MM.1S (cell line): ENCODE results near the gene ARHGAP23.

ENCODE experiments used
- DNase-seq: peaks from one replicate; pipeline ENCODE4 v3.0.0-alpha.2; 2015
- H2AFZ ChIP-seq: fragments of 300-600 bp; sonication (generic); 2 replicates; pipeline ENCODE4 v1.6.0; 2016; ENCODE audit warnings: antibody characterized with exemption, low read length
- H3F3A ChIP-seq: fragments of 300-600 bp; sonication (generic); 2 replicates; pipeline ENCODE4 v1.6.1; 2016; ENCODE audit warnings: mild to moderate bottlenecking, antibody characterized with exemption, low read length, moderate library complexity, mixed read lengths; ENCODE audit not compliant: insufficient read depth
- H3K27ac ChIP-seq: fragments of 300-600 bp; sonication (generic); 2 replicates; pipeline ENCODE4 v1.5.1; 2016; ENCODE audit warnings: mild to moderate bottlenecking, low read length
- H3K27me3 ChIP-seq: fragments of 300-600 bp; sonication (generic); replicated peaks from 2 replicates; pipeline ENCODE4 v1.6.0; 2016; ENCODE audit warnings: low read length; ENCODE audit not compliant: insufficient read depth
- H3K36me3 ChIP-seq: fragments of 300-600 bp; sonication (generic); replicated peaks from 2 replicates; pipeline ENCODE4 v1.6.1; 2016; ENCODE audit warnings: mild to moderate bottlenecking, low read length, mixed read lengths; ENCODE audit not compliant: insufficient read depth
- H3K4me1 ChIP-seq: fragments of 300-600 bp; sonication (generic); 2 replicates; pipeline ENCODE4 v1.6.1; 2016; ENCODE audit warnings: low read length, mixed read lengths
- H3K4me2 ChIP-seq: fragments of 300-600 bp; sonication (generic); 2 replicates; pipeline ENCODE4 v1.6.0; 2016; ENCODE audit warnings: low read depth, low read length
- H3K4me3 ChIP-seq: fragments of 300-600 bp; sonication (generic); 2 replicates; pipeline ENCODE4 v1.5.1; 2016; ENCODE audit warnings: low read length, mixed read lengths
- H3K79me2 ChIP-seq: fragments of 300-600 bp; sonication (generic); 2 replicates; pipeline ENCODE4 v1.6.1; 2016; ENCODE audit warnings: mixed run types, low read length, mixed read lengths
- H3K9ac ChIP-seq: fragments of 300-600 bp; sonication (generic); 2 replicates; pipeline ENCODE4 v1.6.1; 2016; ENCODE audit warnings: low read length, mixed read lengths
- H3K9me2 ChIP-seq: fragments of 300-600 bp; sonication (generic); replicated peaks from 2 replicates; pipeline ENCODE4 v1.6.1; 2016; ENCODE audit warnings: mild to moderate bottlenecking, low read length, mixed read lengths; ENCODE audit not compliant: insufficient read depth
- H3K9me3 ChIP-seq: fragments of 300-600 bp; sonication (generic); replicated peaks from 2 replicates; pipeline ENCODE4 v1.6.1; 2016; ENCODE audit warnings: mild to moderate bottlenecking, low read length, mixed read lengths; ENCODE audit not compliant: insufficient read depth
- H4K20me1 ChIP-seq: fragments of 300-600 bp; sonication (generic); 2 replicates; pipeline ENCODE4 v1.6.1; 2016; ENCODE audit warnings: mild to moderate bottlenecking, low read length, moderate library complexity, mixed read lengths; ENCODE audit not compliant: insufficient read depth
- CTCF ChIP-seq: fragments of 300-600 bp; sonication (generic); IDR thresholded peaks from 2 replicates; pipeline ENCODE4 v1.5.1; 2016; ENCODE audit warnings: antibody characterized with exemption, low read length, mixed read lengths
- EZH2 ChIP-seq: fragments of 300-600 bp; sonication (generic); optimal IDR thresholded peaks from 2 replicates; pipeline ENCODE3; 2017; ENCODE audit warnings: low read depth, mild to moderate bottlenecking, antibody characterized with exemption, low read length, mixed read lengths
- EZH2phosphoT487 ChIP-seq: fragments of 300-600 bp; sonication (generic); IDR thresholded peaks from 2 replicates; pipeline ENCODE4 v1.6.1; 2018; ENCODE audit warnings: antibody characterized with exemption, low read length

The ARHGAP23 gene

DNA sequence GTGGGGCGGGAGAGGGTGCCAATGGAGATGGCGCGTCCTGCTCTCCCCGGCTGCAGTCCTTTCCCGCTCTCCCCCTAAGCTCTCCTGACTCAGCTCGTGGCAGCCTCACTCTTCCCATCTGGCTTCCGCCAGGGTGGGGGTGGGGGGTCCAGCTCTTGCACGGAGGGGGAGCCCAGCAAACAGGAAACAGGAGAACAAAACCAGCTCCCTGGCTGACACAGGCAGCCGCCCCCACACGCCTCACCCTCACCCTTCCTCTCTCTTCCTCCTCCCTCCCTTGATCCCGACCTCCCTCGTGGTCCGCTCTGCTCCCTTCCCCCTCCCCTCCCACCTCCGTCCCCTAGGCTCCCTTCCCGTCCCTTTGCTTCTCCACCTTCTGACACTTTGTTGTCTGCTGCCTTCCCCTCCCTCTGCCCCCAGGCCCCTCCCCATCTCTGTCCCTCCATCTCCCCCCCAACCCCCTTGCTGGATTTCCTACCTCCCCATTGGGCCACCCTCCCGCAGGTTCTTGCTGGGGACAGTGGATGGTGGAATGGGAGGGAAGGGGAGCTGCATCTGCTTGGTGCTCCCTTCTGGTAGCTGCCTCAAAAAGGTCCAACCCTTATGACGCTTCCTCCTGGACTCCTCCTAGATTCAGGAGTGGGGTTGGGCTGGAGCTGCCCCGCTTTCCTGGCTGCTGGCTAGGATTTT is 23.7 kb downstream of the ARHGAP23 start:
- Histone ChIP-seq H4K20me1 (no peaks in the 10 kb centered on the region), H3K9me2 (no peaks in the 10 kb centered on the region), H3K36me3 (no peaks in the 10 kb centered on the region), H3K9me3 (no peaks in the 10 kb centered on the region), H3K9ac (no peak overlapping the region), H3K79me2 (peaks cover 92% of the 10 kb centered on the region), H3K4me3 (no peak overlapping the region), H3K4me1 (no peaks in the 10 kb centered on the region), H2AFZ (no peak overlapping the region), H3K27ac (no peak overlapping the region), H3K4me2 (no peak overlapping the region), H3K27me3 (no peaks in the 10 kb centered on the region), H3F3A (no peaks in the 10 kb centered on the region)
- no peak for DNase-seq
- TF ChIP-seq CTCF: no peak
- TF ChIP-seq EZH2: no peak
- TF ChIP-seq EZH2phosphoT487: no peak

DNA sequence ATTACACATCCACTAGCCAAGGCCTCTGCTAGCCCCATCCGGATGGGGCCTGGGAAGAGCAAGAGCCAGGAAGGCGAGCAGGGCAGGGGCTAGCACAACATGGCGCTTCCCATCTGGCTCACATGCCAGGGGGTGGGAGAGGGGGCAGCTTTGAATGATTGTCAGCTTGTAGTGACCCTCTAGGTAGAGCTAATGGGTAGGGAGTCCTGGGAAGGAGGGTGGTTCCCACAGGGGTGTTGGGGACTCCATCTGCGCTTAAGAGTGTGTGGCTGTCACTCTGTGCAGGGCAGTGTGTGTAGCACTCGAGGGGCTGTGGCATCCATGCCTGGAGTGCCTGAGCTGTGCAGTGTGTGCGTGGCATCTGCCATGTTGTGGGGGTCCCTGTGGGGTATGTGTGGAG is 24.5 kb downstream of the ARHGAP23 start:
- Histone ChIP-seq H3F3A (no peaks in the 10 kb centered on the region), H3K9me2 (no peaks in the 10 kb centered on the region), H3K9me3 (no peaks in the 10 kb centered on the region), H2AFZ (no peak overlapping the region), H3K36me3 (no peaks in the 10 kb centered on the region), H3K27me3 (no peaks in the 10 kb centered on the region), H3K9ac (no peak overlapping the region), H3K27ac (no peak overlapping the region), H3K4me1 (no peaks in the 10 kb centered on the region), H3K4me2 (no peak overlapping the region), H3K79me2 (peaks cover 95% of the 10 kb centered on the region), H4K20me1 (no peaks in the 10 kb centered on the region), H3K4me3 (no peak overlapping the region)
- TF ChIP-seq EZH2phosphoT487 (no peak), CTCF (no peak), EZH2 (no peak)
- no peak for DNase-seq

DNA sequence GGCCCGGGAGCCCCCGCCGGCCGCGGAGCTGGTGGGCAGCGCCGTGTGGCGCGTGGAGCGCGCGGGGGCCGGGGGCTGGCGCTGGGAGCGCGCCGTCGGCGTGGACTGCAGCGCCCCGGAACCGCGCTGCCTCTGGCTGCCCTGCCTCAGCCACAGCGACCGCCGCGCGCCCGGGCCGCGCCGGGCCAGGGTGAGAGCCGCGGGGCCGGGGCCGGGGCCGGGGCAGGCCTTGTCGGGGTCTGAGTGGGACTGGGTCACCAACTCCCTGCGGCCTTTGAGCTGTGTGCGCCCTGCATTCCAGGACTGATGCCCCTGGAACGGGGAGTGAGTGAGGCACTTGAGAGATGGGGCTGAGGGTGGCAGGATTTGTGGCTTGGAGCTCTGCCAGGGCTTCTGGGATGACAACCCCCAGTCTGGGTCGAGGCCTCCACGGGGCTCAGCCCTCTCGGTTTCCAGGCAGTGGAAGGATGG is 25.7 kb downstream of the ARHGAP23 start:
- Histone ChIP-seq H3K9me3 (no peaks in the 10 kb centered on the region), H4K20me1 (no peaks in the 10 kb centered on the region), H3K36me3 (no peaks in the 10 kb centered on the region), H2AFZ (no peak overlapping the region), H3K27me3 (no peaks in the 10 kb centered on the region), H3K9ac (no peak overlapping the region), H3K79me2 (peaks cover 94% of the 10 kb centered on the region), H3K4me2 (no peak overlapping the region), H3K4me3 (no peak overlapping the region), H3F3A (no peaks in the 10 kb centered on the region), H3K27ac (no peak overlapping the region), H3K4me1 (no peaks in the 10 kb centered on the region), H3K9me2 (no peaks in the 10 kb centered on the region)
- TF ChIP-seq CTCF: no peak
- DNase-seq: no peak
